ENCODE measurements around the gene MRPS23. TPM values are rescaled to one million over a fixed set of nuclear protein-coding genes. Genes with fewer than 3 reads are reported as not detected.

Gene MRPS23
- total and polyA plus RNA-seq, 2 of the 13 experiments (the other 11 are each of a cell fraction or from before 2014, with no cell fraction given) = 63.2 to 181 TPM

DNA sequence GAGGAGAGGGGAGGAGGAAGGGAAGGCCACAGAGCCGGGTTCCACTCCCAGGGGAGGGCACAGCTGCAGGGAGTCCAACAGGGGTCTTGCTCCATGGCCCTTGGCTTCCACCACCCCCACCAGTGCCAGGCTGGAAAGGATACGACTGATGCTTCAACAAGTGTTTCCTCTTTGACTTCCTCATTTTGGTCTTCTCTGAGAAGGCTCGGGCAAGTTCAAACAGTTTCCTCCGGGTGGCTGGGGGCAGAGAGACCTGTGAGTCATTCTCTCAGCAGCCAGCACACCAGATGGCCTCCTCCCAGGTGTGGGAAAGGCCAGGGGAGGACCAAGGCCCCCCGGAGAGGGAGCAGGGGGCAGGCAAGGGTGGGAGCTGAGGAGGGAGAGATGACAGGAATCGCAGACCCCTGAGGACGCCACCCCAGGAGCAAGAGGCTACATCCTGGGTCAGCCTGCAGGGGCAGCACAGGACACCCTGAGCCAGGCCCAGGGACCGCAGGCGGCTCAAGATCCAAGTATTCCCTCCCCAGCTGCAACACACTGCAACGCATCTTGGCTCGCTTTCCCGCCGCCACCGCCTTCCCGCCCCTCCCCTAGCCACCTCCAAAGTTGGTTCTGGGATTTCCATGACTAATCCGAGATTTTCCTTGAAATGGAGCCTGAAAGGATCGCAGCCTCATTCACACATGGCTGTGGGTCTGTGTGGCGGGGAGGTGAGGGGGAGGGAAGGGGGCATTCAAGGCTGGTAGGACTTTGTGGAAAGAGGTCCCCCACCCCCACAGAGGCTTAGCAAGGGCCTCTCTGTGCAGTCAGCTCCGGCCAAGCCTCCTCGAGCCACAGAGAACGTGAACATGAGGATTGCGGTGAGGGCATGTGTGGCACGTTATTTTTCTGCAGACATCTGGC lies 18.4 kb upstream of the MRPS23 start (continued):
- TF ChIP-seq HNRNPH1 (optimal IDR thresholded peaks at IDR 0.05; ENCODE audit: low read depth, low read length) (no peak), ZNF34 (CRISPR knock-in tag; IDR thresholded peaks at IDR 0.05; ENCODE audit: borderline replicate concordance) (no peak), KDM4B (CRISPR knock-in tag; IDR thresholded peaks at IDR 0.05) (no peak), ZSCAN29 (CRISPR knock-in tag; conservative IDR thresholded peaks at IDR 0.05) (no peak), MAZ (IDR thresholded peaks at IDR 0.05; ENCODE audit: borderline replicate concordance, low read depth, low read length) (0 out of 2 replicates have a peak, but pooled peaks have one; percentile 23), MAZ (CRISPR knock-in tag; IDR thresholded peaks at IDR 0.05; ENCODE audit: low read depth) (no peak), ETV5 (CRISPR knock-in tag; IDR thresholded peaks at IDR 0.05; ENCODE audit: borderline replicate concordance) (peak; percentile 32; the same call in 1 of the 2 replicates), ZSCAN20 (CRISPR knock-in tag; IDR thresholded peaks at IDR 0.05; ENCODE audit: borderline replicate concordance) (no peak), ZFP82 (CRISPR knock-in tag; IDR thresholded peaks at IDR 0.05; ENCODE audit: borderline replicate concordance) (no peak), ZNF776 (CRISPR knock-in tag; IDR thresholded peaks at IDR 0.05) (no peak), ZNF557 (CRISPR knock-in tag; IDR thresholded peaks at IDR 0.05) (no peak), DPF2 (CRISPR knock-in tag; IDR thresholded peaks at IDR 0.05; ENCODE audit: borderline replicate concordance, low read depth) (0 out of 2 replicates have a peak, but pooled peaks have one; percentile 29), ZNF615 (CRISPR knock-in tag; IDR thresholded peaks at IDR 0.05; ENCODE audit: borderline replicate concordance) (no peak), ZFP36L1 (CRISPR knock-in tag; IDR thresholded peaks at IDR 0.05) (no peak), ZNF7 (CRISPR knock-in tag; IDR thresholded peaks at IDR 0.05) (no peak), NR2F1 (CRISPR knock-in tag; IDR thresholded peaks at IDR 0.05) (no peak), HIVEP1 (CRISPR knock-in tag; IDR thresholded peaks at IDR 0.05) (no peak), PITX1 (CRISPR knock-in tag; IDR thresholded peaks at IDR 0.05) (no peak)
- TF ChIP-seq, protein P1, sequence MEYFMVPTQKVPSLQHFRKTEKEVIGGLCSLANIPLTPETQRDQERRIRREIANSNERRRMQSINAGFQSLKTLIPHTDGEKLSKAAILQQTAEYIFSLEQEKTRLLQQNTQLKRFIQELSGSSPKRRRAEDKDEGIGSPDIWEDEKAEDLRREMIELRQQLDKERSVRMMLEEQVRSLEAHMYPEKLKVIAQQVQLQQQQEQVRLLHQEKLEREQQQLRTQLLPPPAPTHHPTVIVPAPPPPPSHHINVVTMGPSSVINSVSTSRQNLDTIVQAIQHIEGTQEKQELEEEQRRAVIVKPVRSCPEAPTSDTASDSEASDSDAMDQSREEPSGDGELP (IDR thresholded peaks at IDR 0.05; ENCODE audit: borderline replicate concordance, low read depth) = no peak
- TF ChIP-seq, protein P2, sequence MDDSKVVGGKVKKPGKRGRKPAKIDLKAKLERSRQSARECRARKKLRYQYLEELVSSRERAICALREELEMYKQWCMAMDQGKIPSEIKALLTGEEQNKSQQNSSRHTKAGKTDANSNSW (CRISPR knock-in tag; IDR thresholded peaks at IDR 0.05; ENCODE audit: borderline replicate concordance) = no peak
- TF ChIP-seq, protein P3, sequence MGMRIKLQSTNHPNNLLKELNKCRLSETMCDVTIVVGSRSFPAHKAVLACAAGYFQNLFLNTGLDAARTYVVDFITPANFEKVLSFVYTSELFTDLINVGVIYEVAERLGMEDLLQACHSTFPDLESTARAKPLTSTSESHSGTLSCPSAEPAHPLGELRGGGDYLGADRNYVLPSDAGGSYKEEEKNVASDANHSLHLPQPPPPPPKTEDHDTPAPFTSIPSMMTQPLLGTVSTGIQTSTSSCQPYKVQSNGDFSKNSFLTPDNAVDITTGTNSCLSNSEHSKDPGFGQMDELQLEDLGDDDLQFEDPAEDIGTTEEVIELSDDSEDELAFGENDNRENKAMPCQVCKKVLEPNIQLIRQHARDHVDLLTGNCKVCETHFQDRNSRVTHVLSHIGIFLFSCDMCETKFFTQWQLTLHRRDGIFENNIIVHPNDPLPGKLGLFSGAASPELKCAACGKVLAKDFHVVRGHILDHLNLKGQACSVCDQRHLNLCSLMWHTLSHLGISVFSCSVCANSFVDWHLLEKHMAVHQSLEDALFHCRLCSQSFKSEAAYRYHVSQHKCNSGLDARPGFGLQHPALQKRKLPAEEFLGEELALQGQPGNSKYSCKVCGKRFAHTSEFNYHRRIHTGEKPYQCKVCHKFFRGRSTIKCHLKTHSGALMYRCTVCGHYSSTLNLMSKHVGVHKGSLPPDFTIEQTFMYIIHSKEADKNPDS (CRISPR knock-in tag; IDR thresholded peaks at IDR 0.05) = peak; percentile 31; the same call in 1 of the 2 replicates
- TF ChIP-seq, protein P4, sequence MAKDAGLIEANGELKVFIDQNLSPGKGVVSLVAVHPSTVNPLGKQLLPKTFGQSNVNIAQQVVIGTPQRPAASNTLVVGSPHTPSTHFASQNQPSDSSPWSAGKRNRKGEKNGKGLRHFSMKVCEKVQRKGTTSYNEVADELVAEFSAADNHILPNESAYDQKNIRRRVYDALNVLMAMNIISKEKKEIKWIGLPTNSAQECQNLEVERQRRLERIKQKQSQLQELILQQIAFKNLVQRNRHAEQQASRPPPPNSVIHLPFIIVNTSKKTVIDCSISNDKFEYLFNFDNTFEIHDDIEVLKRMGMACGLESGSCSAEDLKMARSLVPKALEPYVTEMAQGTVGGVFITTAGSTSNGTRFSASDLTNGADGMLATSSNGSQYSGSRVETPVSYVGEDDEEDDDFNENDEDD (CRISPR knock-in tag; IDR thresholded peaks at IDR 0.05; ENCODE audit: borderline replicate concordance) = 0 out of 2 replicates have a peak, but pooled peaks have one; percentile 8
- TF ChIP-seq, protein P5, sequence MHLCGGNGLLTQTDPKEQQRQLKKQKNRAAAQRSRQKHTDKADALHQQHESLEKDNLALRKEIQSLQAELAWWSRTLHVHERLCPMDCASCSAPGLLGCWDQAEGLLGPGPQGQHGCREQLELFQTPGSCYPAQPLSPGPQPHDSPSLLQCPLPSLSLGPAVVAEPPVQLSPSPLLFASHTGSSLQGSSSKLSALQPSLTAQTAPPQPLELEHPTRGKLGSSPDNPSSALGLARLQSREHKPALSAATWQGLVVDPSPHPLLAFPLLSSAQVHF (CRISPR knock-in tag; IDR thresholded peaks at IDR 0.05) = no peak

Data from HepG2 (cell line).